GM12864 (cell line): Measurements from ENCODE around the gene SRSF1.

Experiments
- DNase-seq: peaks from one replicate; pipeline ENCODE4 v3.0.0-alpha.2; 2011; ENCODE audit warnings: low read depth
- H3K4me3 ChIP-seq: 2 replicates; pipeline ENCODE4 v1.5.1; 2011; ENCODE audit warnings: mild to moderate bottlenecking, low read depth, low read length, control low read depth
- TF ChIP-seq, protein P1 (sequence below): IDR thresholded peaks from 2 replicates; pipeline ENCODE4 v1.5.1; 2011; ENCODE audit warnings: low read depth, mild to moderate bottlenecking, moderate library complexity, low read length, control low read depth, inconsistent platforms; ENCODE audit errors: missing control alignments

SRSF1 gene

DNA sequence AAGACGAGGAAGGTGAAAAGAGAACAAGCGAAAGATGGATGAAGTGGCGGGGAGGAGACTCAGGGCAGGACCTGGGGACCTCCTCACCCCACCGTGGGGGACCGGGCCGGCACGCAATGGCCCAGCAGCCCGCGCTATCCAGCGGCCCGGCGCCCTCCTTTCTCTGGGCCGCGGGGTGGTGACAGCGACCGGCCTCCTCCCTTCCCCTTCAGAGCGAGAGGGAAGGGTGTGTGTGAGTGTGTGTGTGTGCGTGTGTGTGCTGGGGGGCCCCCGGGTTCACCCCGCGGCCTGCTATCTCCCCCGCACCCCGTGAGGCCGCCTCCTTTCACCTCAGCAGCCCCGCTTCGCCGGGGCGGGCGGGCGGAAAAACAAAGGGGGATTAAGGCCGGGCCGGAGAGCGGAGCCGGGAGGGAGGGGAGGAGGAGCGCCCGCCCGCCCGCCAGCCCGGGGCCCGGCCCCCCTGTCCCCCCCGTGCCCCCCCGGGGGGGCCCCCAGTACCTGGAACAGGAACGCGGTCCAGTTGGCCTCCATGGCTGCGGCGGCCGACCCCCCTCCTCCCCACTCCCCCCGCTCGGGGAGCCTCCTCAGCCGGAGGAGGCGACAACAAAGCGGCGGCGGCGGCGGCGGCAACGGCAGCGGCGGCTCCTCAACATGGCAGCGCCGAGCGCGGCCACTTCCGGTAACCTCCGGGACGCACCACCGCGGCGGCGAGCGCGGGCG, 19.3 kb downstream of the SRSF1 start, which contains the start of gene VEZF1:
VEZF1 (minus strand) TSS at position 674 of the 720 bp plus-strand sequence; CDS start at position 531, 143 bp downstream.
- DNase-seq: no peak
- H3K4me3 ChIP-seq: peak within 1 kb of the TSS; percentile 84
- TF ChIP-seq, protein P1, sequence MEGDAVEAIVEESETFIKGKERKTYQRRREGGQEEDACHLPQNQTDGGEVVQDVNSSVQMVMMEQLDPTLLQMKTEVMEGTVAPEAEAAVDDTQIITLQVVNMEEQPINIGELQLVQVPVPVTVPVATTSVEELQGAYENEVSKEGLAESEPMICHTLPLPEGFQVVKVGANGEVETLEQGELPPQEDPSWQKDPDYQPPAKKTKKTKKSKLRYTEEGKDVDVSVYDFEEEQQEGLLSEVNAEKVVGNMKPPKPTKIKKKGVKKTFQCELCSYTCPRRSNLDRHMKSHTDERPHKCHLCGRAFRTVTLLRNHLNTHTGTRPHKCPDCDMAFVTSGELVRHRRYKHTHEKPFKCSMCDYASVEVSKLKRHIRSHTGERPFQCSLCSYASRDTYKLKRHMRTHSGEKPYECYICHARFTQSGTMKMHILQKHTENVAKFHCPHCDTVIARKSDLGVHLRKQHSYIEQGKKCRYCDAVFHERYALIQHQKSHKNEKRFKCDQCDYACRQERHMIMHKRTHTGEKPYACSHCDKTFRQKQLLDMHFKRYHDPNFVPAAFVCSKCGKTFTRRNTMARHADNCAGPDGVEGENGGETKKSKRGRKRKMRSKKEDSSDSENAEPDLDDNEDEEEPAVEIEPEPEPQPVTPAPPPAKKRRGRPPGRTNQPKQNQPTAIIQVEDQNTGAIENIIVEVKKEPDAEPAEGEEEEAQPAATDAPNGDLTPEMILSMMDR: no peak

DNA sequence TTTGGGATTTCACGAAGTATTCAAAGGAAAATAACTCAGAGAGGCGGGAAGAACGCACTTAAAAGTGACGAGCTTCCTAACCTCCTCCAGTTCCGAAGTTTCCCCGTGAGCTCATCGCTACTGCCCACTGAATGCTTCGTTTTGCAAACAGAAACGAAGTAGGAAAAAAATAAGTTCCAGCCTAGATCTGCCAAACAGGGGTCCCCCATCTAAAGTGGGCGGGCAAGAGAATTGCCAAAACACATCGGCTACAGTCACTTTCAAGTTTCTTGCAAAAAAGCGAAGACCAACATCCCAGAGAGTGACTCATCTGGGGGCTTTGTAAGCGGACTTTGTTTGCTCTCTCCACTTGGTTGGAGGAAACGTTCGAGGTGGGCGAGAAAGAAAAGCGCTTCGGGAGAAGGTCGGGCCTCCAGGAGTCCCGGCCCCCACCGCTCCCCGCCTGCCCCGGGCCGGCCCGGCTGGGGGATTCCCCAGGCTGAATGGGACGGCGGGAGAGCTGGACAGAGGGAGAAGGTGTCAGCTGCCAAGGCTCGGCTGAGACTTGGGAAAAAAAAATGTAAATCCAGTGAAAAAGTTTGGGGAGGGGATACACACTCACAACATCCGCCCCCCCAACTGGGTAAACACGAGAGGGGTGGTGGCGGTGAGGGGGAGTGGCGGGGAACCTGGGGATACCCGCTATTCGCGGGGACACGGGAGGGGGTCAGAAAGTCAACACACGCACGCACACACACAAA, 20.0 kb downstream of the SRSF1 start:
- no peak for DNase-seq
- TF ChIP-seq, protein P1: no peak

GRCh38 chr17:57985675-57985974, 21.4 kb downstream of the SRSF1 start:
- TF ChIP-seq, protein P1: no peak
- no peak overlapping the region for H3K4me3 ChIP-seq
- no peak for DNase-seq

More for the DNA sequence above, 20.0 kb downstream of the SRSF1 start:
- peak overlapping the region; percentile 84 for H3K4me3 ChIP-seq

- TF ChIP-seq, protein P1: no peak
- DNase-seq: no peak
- no peak overlapping the region for H3K4me3 ChIP-seq
These were observed 21.9 kb downstream of the SRSF1 start for GRCh38 chr17:57984936-57985674.

DNA sequence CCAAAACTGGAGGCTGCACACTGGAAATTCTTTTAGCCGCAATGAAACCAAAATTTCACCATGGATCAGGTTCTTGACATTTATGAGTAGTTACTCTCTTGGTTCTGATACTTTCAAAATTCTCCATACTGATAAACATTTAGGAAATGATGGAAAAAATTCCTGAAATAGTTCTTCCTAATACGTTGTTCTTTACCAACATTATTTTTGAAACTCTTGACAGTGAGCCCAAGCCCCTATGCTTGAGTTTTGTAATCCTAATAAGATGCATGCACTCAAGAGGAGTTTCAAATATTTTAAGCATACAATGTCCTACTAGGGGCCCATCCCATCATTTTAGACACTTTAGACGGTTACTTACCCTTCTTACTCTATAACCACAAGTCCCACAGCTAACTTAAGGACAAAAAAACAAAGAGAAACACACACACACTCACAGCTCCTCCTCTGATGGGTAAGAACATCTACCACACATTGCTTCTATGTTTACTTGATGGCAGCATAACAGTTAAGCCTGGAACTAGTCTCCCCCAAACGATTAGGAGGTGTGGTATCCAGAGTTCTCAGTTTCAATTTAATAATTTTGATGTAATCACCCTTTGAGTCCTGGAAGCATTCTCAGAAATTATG, 22.7 kb downstream of the SRSF1 start:
- DNase-seq: no peak
- H3K4me3 ChIP-seq: no peak overlapping the region
- TF ChIP-seq, protein P1: no peak

- no peak for DNase-seq
- H3K4me3 ChIP-seq: no peak overlapping the region
- TF ChIP-seq, protein P1: no peak
These were observed 23.6 kb downstream of the SRSF1 start for GRCh38 chr17:57983446-57983845.
